Lung microvascular endothelial cell (primary cell): ENCODE measurements around the gene LPAR4. TPM values are rescaled to one million over a fixed set of nuclear protein-coding genes. Genes with fewer than 3 reads are reported as not detected.
"Not testable (repeated sequence)": the region's sequence is repeated elsewhere in the genome, so short reads cannot be mapped to it uniquely, and the experiment has no call there.

ENCODE experiments used
- DNase-seq, 2 donors: peaks; one replicate each; pipeline versions ENCODE4 v3.0.0 to v3.0.0-alpha.2; 2010; ENCODE audit warnings: low read depth in 2 of 2
- total RNA-seq: library from RNA; depleted of rRNA; stranded (reverse); fragments of >200 nt; gene quantifications from 2 replicates; pipeline ENCODE4 v1.2.1, GENCODE V29; 2014

LPAR4 gene, protein sequence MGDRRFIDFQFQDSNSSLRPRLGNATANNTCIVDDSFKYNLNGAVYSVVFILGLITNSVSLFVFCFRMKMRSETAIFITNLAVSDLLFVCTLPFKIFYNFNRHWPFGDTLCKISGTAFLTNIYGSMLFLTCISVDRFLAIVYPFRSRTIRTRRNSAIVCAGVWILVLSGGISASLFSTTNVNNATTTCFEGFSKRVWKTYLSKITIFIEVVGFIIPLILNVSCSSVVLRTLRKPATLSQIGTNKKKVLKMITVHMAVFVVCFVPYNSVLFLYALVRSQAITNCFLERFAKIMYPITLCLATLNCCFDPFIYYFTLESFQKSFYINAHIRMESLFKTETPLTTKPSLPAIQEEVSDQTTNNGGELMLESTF
- total RNA-seq: under 0.01 TPM in 1 of 2 replicates, not detected in the other

DNA sequence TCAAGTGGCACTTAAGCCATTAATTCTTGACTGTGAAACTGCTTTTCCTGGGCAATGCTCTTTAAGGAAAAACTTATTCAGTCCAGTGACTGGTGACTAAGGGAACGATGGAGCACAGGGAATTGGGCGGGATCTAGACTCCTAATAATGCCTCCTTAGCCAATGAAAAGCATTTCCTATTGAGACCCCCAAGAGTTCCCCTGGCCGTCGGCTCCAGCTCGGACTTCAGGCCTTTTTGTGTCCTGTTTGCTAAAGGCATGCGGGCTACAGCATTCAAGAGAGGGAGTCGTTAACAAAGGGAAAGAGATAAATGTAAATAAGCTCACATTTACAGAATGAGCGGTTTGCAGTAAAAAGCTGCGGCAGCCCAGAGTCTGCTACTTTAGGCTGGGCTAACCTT lies at the start of gene LPAR4:
Gene LPAR4 (plus strand): TSS at position 232 of the 400 bp plus-strand sequence. CDS start 7,150 bp downstream, outside the sequence.
- DNase-seq: no peak

DNA sequence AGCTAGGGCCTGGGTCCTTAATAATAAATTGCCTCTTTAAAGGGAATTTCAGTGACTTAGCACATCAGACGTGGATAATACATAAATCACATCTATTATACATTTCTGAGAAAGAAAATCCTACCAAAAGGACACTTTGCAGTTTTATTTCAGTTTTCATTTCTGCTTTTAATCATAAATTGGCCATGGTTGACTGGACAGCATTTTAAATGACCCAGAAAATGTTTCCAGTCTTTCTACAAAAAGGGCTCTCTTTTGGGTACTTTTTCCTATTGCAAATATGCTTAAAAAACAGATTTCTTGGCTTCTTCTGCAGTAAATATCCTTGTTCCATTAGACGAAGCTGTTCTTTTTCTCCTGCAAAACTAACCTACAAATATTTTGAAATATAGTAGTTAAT lies 41.4 kb upstream of the LPAR4 start:
- no peak for DNase-seq

DNA sequence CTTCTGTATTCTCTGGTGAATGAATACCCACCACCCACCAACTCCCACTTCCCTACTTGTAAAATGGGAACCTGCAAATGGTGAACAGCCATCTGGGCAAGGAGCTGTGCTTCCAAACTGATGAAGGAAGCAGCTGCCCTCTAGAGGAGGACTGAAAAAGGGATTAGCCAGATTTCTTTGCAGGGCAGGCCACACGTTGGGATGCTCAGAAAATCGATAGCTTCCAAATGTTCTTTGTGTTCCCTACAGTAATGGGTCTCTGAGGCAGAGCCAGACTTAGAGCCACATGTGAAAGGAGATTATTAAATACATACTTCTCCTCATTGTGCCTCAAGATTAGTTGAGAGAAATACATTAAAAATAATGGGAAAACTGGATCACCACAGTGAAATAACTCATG lies 39.3 kb upstream of the LPAR4 start:
- peak; percentile 8 to 51 for DNase-seq

DNA sequence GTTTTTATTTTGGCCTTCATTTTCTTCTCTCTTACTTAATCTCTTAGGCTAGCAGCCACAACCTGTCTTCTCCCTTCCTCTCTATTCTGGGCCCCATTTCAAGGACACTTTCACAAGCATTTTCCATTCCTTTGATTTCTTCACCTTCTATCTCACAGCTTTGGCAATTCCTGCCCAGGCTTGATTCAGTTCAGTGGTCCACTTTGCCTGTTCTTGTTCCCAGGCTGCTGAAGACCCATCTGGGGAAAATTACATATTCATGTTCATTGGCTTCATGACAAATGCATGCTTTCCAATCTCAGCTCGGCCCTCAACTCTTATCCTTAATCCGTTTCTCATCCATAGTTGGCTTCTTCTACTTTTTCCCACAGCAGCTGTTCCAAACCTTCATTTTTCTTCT lies 38.7 kb upstream of the LPAR4 start:
- no peak for DNase-seq

DNA sequence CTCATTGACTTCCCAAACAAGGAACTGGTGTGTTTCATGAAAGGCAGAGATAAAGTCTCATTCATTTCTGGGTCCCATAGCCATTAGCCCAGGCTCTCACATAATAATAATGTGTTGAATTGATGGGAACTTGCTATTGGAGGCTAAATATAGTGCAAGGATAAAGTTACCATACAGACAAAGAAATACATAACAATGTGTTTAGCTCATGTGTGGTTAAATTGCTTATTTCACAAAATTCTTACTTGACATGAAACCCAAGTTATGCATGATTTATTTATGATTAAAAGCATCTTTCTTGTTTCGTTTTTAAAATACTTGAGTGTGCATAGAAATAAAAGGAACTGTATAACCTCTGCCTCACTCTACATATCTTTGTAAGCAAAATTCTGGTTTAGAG lies 37.3 kb upstream of the LPAR4 start:
- DNase-seq: no peak

DNA sequence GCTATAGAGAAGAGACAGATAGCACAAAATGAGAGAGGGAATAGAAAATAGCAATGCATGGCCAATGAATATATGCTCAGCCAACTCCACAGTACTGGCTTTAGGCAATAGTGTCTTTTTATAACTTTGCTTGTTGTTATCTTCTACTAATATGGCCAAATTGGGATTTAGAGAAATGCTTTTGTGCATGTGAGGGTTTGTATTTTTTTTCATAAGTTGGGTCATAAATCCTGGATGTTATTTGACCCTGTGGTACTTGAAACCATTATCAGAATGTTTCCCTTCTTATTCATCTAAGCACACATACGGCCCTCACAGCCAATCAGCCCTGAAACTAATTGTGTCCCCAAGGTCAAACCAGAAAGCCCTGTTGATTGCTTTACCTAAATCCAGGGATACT lies 35.2 kb upstream of the LPAR4 start:
- no peak for DNase-seq

DNA sequence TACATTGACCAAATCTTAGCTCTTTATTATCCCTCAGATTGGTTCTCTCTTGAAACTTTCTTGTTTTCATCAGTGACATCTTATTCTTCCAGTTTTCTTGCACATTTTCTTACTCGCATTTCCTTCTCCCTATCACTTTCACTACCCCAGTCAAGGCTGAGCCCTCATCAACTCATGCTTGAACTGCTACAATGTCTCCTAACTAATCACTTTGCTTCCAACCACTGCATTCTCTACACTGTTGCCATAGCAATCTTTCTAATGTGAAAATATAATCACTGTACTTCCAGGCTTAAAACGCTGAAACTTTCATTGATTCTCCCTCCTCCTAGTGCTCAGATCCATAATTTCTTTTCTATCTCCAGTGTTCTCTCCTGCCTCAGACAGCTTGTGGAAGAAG lies 22.2 kb upstream of the LPAR4 start:
- no peak for DNase-seq

DNA sequence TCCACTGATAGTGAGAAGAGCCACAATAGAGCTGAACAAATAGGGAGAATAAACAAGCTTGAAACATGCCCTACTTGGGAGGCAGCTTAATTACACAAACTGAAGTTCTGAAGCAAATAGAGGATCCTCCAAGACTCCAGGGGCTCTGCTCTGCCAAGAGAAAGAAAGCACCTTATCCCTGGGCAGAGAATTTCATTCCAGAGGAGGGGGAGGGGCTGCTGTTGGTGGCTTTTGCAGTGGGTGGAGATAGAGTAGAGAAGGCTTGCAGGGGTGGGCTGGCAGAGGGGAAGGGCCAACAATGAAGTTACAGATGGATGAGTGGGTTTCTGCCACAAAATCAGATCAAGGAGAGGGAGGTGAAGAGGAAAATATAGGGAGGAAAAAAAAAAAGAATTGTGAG lies 1.0 kb upstream of the LPAR4 start:
- DNase-seq: no peak

DNA sequence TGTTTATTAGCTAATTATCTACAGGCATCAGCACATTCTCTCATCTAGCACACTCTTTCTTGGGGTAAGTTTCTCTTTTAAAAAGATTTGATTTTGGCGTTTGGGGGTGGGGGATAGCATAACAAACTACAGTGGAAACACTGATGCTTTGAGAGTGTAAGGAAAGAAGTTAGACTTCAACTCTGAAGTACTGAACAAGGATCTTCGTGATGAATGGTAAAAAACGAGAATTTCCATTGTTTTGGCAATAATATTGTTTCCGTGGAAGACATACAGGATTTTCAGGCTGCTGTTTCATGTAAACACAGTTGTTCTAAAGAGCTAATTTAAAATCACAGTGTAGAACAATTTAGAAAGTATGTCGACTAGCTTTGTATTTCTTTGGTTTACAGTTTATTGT lies 451 bp downstream of the LPAR4 start:
- DNase-seq: no peak

DNA sequence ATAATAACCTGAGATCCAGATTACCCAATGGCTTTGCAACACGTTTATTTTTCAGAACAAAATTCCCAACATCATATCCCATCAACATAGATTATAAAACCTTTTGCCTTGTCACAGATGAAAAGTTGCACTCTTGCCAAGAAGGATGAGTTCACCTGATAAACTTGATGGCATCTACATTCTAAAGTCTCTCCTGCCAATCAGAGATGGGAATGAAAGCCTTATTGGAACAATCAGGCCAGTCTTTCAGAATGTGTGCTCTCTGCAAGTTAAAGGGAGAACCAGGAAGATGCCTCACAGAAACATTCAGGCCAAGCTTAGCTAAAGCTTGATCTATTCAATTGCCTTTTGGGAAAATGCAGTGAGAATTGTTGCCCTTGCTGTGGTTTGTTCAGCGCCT lies 1.3 kb downstream of the LPAR4 start:
- DNase-seq: no peak

DNA sequence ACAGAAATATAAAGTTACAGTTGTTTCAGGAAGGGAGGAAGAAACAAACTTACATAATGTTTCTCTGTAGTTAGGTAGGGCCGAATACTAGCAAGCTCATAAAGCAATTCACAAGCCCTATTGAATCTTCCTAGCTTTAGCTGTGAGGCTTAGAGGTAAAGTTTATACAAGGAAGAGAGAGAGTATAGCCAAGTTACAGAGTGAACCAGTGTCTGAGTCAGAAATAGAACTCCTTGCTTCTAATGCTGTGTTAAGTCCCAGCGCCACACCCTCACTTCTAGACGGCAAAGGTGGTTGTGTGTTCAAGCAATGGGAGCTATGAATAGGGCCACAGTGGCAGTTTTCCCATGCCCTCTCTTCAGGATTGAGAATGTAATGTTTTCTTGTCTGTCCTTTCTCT lies 6.1 kb downstream of the LPAR4 start:
- DNase-seq: no peak

DNA sequence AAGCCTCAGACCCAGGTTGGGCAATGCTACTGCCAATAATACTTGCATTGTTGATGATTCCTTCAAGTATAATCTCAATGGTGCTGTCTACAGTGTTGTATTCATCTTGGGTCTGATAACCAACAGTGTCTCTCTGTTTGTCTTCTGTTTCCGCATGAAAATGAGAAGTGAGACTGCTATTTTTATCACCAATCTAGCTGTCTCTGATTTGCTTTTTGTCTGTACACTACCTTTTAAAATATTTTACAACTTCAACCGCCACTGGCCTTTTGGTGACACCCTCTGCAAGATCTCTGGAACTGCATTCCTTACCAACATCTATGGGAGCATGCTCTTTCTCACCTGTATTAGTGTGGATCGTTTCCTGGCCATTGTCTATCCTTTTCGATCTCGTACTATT lies 7.4 kb downstream of the LPAR4 start:
- DNase-seq: no peak

DNA sequence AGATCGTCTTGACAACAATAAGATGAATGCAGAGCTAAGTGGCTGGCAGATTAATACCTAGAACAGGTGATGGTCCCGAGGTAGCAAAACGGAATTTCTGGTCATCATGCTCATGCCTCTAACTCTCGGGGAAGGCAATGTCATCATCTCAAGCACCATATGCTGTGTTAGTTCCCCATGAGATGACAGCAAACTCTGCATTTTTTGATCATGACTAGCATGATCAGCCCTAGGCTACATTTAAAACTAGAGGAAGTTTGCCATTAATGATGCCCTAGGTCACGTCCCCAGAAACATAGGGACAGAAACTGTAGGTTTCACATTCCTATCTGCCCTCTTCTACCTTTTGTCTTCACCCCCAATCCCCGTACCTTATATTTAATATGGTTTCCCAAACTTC lies 11.6 kb downstream of the LPAR4 start:
- DNase-seq: no peak

DNA sequence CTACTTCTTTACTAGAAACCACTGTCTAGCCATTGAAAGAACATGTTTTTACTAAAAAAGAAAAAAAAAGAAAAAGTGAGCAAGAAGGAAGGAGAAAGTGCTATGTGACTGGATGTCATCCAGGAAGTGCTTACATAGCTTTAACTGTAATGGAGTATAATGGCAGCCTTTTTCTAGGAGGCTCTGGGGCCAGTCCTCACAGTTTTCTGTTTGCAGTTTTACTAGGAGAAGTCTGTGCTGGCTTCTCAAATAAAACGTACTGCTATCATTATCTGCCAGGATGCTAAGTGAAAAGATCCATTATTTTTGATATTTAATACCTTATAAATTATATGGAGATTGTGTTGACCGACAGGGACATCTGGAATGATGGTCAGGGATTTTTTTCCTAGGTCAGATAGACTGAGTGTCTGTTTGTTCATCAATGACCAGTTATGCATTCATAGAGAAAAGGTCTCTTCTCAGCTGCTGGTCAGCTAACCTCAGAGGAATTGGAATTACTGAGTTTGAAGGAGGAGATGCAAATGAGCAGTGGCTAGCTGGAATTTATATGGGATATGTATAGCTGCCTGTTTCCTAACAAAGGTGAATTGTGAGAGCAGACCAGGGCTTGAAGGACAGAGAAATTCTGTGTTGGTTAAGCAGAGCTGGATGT lies 21.7 kb downstream of the LPAR4 start:
- DNase-seq: no peak

DNA sequence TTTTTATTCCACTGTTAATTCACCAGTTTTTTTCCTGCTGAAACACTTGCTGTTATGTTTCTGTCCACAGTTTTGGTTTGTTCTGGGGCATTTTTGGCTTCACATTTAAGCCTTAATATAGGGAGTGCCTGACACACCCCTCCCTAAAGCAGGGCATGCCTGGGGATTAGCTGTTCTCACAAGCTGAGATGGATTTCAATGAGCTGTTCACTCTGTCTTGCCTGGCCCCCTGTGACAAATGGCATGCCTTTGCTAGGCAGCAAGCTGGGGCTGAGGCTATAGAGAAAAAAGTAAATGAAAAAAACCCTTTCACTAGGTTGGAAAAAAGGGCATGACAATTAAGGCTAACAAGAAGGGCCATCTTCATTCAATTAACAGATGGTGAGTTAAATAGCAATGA lies 22.4 kb downstream of the LPAR4 start:
- DNase-seq: no peak

DNA sequence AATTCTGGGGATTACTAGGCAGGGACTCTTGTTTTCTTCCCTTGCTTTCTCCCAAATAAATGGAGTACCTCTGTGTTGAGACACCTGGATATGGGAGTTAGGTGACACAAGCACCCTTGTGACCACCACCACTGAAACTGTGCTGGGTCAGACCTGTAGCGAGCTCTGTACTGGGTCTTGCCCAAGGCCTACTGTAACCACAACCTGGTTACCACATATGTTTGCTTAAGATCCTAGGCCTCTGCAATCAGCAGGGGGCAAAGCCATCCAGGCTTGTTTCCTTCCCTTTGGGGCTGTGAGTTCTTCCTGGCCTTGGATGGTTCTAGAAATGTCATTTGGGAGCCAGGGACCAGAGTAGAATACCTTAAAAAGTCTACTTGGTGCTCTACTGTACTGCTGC lies 49.4 kb downstream of the LPAR4 start:
- no peak for DNase-seq

DNA sequence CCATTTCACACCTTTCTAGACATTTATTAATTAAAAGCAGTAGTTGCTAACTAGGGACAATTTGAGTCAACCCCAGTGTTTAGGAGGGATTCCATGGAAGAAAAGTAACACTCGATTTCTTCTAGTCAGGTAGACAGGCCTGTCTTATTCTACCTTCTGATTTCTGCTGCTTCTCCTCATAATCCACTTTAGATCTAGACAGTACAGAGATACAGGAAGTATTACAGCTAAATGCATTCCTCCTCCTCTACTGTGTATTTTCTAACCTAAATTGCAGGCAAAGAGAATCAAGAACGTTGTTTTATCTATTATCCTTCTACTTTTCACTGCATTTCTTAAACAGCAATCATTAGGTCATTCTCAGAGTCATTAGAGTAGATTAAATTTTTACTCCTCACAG lies 52.6 kb downstream of the LPAR4 start:
- DNase-seq: no peak

DNA sequence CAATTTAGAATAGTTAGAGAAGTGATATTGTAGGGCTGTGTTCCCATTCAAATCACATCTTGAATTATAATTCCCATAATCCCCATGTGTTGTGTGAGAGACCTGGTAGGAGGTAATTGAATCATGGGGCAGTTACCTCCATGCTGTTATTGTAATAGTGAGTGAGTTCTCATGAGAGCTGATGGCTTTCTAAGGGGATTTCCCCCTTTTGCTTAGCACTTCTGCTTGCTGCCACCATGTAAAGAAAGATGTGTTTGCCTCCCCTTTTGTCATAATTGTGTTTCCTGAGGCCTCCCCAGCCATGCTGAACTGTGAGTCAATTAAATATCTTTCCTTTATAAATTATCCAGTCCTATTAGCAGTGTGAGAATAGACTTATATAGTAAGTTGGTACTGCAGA lies 53.2 kb downstream of the LPAR4 start:
- DNase-seq: no peak

DNA sequence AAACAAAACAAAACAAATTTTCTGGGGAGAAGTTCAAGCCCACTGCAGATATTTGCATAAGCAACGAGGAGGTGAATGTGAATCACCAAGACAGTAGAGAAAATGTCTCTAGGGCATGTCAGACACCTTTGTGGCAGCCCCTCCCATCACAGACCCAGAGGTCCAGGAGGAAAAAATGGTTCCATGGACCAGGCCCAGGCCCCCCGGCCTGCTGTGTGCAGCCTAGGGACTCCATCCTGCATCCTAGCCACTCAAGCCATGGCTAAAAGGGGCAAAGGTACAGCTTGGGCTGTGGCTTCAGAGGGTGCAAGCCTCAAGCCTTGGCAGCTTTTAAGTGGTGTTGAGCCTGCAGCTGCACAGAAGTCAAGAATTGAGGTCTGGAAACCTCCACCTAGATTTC lies 54.0 kb downstream of the LPAR4 start:
- no peak for DNase-seq

DNA sequence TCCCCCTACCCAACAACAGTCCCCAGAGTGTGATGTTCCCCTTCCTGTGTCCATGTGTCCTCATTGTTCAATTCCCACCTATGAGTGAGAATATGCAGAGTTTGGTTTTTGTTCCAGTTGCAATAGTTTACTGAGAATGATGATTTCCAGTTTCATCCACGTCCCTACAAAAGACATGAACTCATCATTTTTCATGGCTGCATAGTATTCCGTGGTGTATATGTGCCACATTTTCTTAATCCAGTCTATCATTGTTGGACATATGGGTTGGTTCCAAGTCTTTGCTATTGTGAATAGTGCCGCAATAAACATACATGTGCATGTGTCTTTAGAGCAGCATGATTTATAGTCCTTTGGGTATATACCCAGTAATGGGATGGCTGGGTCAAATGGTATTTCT lies 55.0 kb downstream of the LPAR4 start:
- DNase-seq: not testable (repeated sequence)
